ENCODE measurements around the gene TMEM242.

The TMEM242 gene

GRCh38 chr6:157268396-157268795, 54.9 kb downstream of the TMEM242 start:
- DNase-seq (ENCODE audit: low read depth), result no peak
- TF ChIP-seq CTCF (IDR thresholded peaks at IDR 0.05; ENCODE audit: low read length, missing control alignments), result no peak
- no peak overlapping the region for H3K4me3 ChIP-seq (replicated peaks; ENCODE audit: low read depth, low read length)

GRCh38 chr6:157267654-157268053, 55.7 kb downstream of the TMEM242 start:
- no peak for TF ChIP-seq CTCF (IDR thresholded peaks at IDR 0.05; ENCODE audit: low read length, missing control alignments)
- no peak for DNase-seq (ENCODE audit: low read depth)
- H3K4me3 ChIP-seq (replicated peaks; ENCODE audit: low read depth, low read length), result no peak overlapping the region

- H3K4me3 ChIP-seq (replicated peaks; ENCODE audit: low read depth, low read length), result no peak overlapping the region
- no peak for TF ChIP-seq CTCF (IDR thresholded peaks at IDR 0.05; ENCODE audit: low read length, missing control alignments)
- DNase-seq (ENCODE audit: low read depth), result no peak
Measured at GRCh38 chr6:157267109-157267611, 56.2 kb downstream of the TMEM242 start.

GRCh38 chr6:157266274-157267101, 56.8 kb downstream of the TMEM242 start:
- no peak for TF ChIP-seq CTCF (IDR thresholded peaks at IDR 0.05; ENCODE audit: low read length, missing control alignments)
- H3K4me3 ChIP-seq (replicated peaks; ENCODE audit: low read depth, low read length), result no peak overlapping the region
- no peak for DNase-seq (ENCODE audit: low read depth)

DNA sequence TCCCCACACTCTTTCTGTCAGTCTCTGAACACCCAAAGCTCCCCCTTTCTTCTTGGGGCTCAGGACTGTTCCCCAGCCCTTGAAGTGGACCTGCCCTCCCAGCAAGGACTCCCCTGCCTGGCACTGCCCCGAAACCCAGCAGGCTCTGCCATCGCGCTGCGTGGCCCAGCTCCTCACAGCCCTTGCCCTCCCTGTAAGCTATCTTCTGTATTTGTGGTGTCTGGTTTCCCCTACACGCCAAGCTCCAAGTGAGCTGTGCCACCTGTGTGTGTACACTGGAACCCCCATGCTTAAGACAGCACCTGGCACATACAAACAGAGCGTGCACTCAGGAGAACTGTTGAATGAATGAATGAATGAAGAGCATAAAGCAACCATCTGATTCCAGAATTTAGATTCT, 57.7 kb downstream of the TMEM242 start:
- H3K4me3 ChIP-seq (replicated peaks; ENCODE audit: low read depth, low read length), result no peak overlapping the region
- no peak for DNase-seq (ENCODE audit: low read depth)
- TF ChIP-seq CTCF (IDR thresholded peaks at IDR 0.05; ENCODE audit: low read length, missing control alignments), result no peak

DNA sequence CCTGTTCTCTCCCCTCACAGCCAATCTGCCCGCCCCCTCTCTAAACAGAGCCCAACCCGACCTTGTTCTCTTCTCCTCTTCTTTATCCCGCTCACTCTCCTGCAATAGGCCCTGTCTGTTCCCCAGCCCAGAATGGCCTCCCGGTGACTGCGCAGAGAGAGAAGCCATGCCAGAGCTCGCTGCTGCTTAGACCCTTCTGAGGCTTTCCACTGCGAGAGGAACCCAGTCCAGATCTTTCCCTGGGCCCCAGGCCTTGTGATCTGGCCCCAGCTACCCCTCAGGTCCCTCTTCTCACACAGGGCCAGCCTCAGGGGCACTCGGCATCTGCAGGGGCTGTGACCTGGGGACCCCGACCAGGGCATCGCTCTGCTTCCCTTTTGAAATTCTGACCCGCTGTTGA, 58.1 kb downstream of the TMEM242 start:
- no peak for TF ChIP-seq CTCF (IDR thresholded peaks at IDR 0.05; ENCODE audit: low read length, missing control alignments)
- DNase-seq (ENCODE audit: low read depth), result no peak
- no peak overlapping the region for H3K4me3 ChIP-seq (replicated peaks; ENCODE audit: low read depth, low read length)

DNA sequence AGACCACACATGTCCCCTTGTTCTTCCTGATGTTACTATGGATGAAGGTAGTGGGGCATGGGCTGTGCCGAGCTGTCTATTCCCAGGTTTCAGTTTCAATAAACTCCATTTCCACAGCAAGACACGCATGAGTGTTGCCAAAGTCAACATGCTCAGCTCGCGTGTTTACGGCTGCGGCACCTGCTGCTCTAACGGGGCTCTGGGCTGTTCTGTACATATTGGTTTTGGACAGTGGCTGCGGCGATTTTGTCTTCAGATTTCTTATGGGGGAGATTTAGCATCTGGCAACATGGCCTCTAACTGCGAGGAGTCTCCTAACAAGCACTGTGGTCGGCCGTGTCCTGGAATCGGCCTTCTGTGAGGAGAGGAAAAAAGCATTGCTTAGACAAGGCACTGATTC, 58.6 kb downstream of the TMEM242 start:
- DNase-seq (ENCODE audit: low read depth), result no peak

More for the DNA sequence above, 58.6 kb downstream of the TMEM242 start:
- H3K4me3 ChIP-seq (replicated peaks; ENCODE audit: low read depth, low read length), result no peak overlapping the region
- TF ChIP-seq CTCF (IDR thresholded peaks at IDR 0.05; ENCODE audit: low read length, missing control alignments), result no peak

All from fibroblast of pulmonary artery (primary cell).